ENCODE data around the gene CST5. TPM values are rescaled to one million over a fixed set of nuclear protein-coding genes. Genes with fewer than 3 reads are reported as not detected.
"Not testable (repeated sequence)": the region's sequence is repeated elsewhere in the genome, so short reads cannot be mapped to it uniquely, and the experiment has no call there.

Gene CST5
- total RNA-seq, 1 donor from 2014 or later: not detected

GRCh38 chr20:23907579-23907978, 28.0 kb upstream of the CST5 start:
- intact Hi-C loops (cut with DNase I): no loop called here
- DNase-seq (ENCODE audit: low spot score) (no peak), ATAC-seq (no peak)

- intact Hi-C loops (cut with DNase I): loop anchor here (5.0 kb wide), 1 partner anchor 1380 kb away; no protein-coding TSS in a partner anchor
- not testable (repeated sequence) for DNase-seq (ENCODE audit: low spot score); ATAC-seq
Measured at GRCh38 chr20:23902396-23902795, 22.8 kb upstream of the CST5 start.

GRCh38 chr20:23890867-23891266, 11.3 kb upstream of the CST5 start:
- intact Hi-C loops (cut with DNase I); DNase-seq (ENCODE audit: low spot score); ATAC-seq: not testable (repeated sequence)

GRCh38 chr20:23889775-23890187, 10.2 kb upstream of the CST5 start:
- DNase-seq (ENCODE audit: low spot score) (peak; percentile 78), ATAC-seq (peak; percentile 84)
- intact Hi-C loops (cut with DNase I): loop anchor here (5.0 kb wide), 1 partner anchor 1247 kb away; no protein-coding TSS in a partner anchor

GRCh38 chr20:23887856-23888255, 8.3 kb upstream of the CST5 start:
- intact Hi-C loops (cut with DNase I): loop anchor here (5.0 kb wide), 1 partner anchor 1246 kb away; no protein-coding TSS in a partner anchor
- DNase-seq (ENCODE audit: low spot score): no peak
- ATAC-seq: no peak

GRCh38 chr20:23884771-23885162, 5.2 kb upstream of the CST5 start:
- intact Hi-C loops (cut with DNase I): loop anchor here (5.0 kb wide), 1 partner anchor 1242 kb away; no protein-coding TSS in a partner anchor
- no peak for DNase-seq (ENCODE audit: low spot score)
- ATAC-seq: no peak

- intact Hi-C loops (cut with DNase I): no loop called here
- ATAC-seq (no peak), DNase-seq (ENCODE audit: low spot score) (no peak)
Measured at GRCh38 chr20:23884136-23884770, 4.7 kb upstream of the CST5 start.

- no peak for DNase-seq (ENCODE audit: low spot score)
- intact Hi-C loops (cut with DNase I): no loop called here
- no peak for ATAC-seq
Measured at GRCh38 chr20:23881371-23881770, 1.8 kb upstream of the CST5 start.

GRCh38 chr20:23880417-23880816, 869 bp upstream of the CST5 start:
- DNase-seq (ENCODE audit: low spot score) (no peak), ATAC-seq (no peak)
- intact Hi-C loops (cut with DNase I): no loop called here

GRCh38 chr20:23879811-23880374, 345 bp upstream of the CST5 start:
- DNase-seq (ENCODE audit: low spot score): no peak
- peak; percentile 8 for ATAC-seq
- intact Hi-C loops (cut with DNase I): no loop called here

GRCh38 chr20:23878787-23879186, 761 bp downstream of the CST5 start:
- ATAC-seq: no peak
- DNase-seq (ENCODE audit: low spot score): no peak
- intact Hi-C loops (cut with DNase I): no loop called here

- ATAC-seq; intact Hi-C loops (cut with DNase I); DNase-seq (ENCODE audit: low spot score): not testable (repeated sequence)
Measured at GRCh38 chr20:23878016-23878542, 1.5 kb downstream of the CST5 start.

- ATAC-seq: no peak
- DNase-seq (ENCODE audit: low spot score): no peak
- intact Hi-C loops (cut with DNase I): no loop called here
Measured at GRCh38 chr20:23877524-23877923, 2.0 kb downstream of the CST5 start.

GRCh38 chr20:23875606-23876237, 3.8 kb downstream of the CST5 start:
- ATAC-seq (no peak), DNase-seq (ENCODE audit: low spot score) (no peak)
- intact Hi-C loops (cut with DNase I): no loop called here

GRCh38 chr20:23874747-23875146, 4.8 kb downstream of the CST5 start:
- intact Hi-C loops (cut with DNase I): no loop called here
- ATAC-seq (no peak), DNase-seq (ENCODE audit: low spot score) (no peak)

GRCh38 chr20:23873370-23874015, 6.1 kb downstream of the CST5 start:
- DNase-seq (ENCODE audit: low spot score) (no peak), ATAC-seq (no peak)
- intact Hi-C loops (cut with DNase I): no loop called here

GRCh38 chr20:23872065-23872464, 7.5 kb downstream of the CST5 start:
- ATAC-seq (no peak), DNase-seq (ENCODE audit: low spot score) (no peak)
- intact Hi-C loops (cut with DNase I): no loop called here

GRCh38 chr20:23870461-23870860, 9.1 kb downstream of the CST5 start:
- DNase-seq (ENCODE audit: low spot score) (no peak), ATAC-seq (no peak)
- intact Hi-C loops (cut with DNase I): no loop called here

GRCh38 chr20:23869520-23869919, 10.0 kb downstream of the CST5 start:
- no peak for ATAC-seq

GRCh38 chr20:23868321-23868720, 11.2 kb downstream of the CST5 start:
- DNase-seq (ENCODE audit: low spot score) (no peak), ATAC-seq (no peak)
- intact Hi-C loops (cut with DNase I): no loop called here

More at GRCh38 chr20:23869520-23869919, 10.0 kb downstream of the CST5 start:
- DNase-seq (ENCODE audit: low spot score): no peak
- intact Hi-C loops (cut with DNase I): no loop called here
